NAMALWA (cell line): Measurements from ENCODE around the gene COASY.

Experiments
- DNase-seq: peaks from one replicate; pipeline ENCODE4 v3.0.0-alpha.2; 2015; ENCODE audit warnings: low spot score

Gene COASY

GRCh38 chr17:42561897-42562387 lies at the start of gene COASY:
Gene COASY (plus strand): TSS chr17:42562148. CDS start chr17:42562623, 475 bp downstream.
- DNase-seq: peak; percentile 96

DNA sequence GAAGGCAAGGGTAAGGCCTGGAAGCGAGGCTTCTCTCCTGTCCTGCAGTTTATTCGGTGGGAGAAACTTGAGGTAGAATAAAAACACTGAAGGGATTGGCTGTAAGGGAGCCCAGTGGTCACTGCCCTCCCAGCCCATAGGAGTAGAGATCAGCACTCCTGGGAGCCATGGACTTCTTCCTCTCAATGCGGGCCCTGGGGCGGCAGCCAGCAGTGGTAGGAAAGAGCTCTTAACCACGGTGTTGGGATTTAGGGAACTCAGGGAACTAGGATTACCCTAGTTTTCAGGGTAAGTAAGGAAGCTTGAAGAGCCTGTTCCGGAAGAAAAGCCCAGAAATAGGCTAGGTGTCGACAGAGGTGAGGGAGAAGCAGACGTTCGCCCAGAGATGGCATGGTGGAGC lies 49.7 kb upstream of the COASY start:
- DNase-seq: no peak

- DNase-seq: no peak
Observed at GRCh38 chr17:42512733-42513251, 49.2 kb upstream of the COASY start.

DNA sequence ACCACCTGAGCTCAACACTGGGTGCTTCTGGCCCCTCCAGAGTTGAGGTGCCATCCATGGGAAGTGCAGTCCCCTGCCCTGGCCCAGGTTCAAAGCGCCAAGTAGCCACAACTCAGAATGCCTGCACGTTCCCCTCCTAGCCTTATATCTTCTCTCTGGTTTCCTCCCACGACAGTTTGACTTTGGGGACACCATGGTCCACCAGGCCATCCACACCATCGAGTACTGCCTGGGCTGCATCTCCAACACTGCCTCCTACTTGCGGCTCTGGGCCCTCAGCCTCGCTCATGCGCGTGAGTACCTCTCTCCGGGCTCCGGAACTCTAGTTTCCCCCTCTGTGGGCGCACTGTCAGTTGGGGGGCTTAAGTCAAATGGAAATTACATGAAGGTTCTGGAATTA lies 48.3 kb upstream of the COASY start:
- DNase-seq: no peak

DNA sequence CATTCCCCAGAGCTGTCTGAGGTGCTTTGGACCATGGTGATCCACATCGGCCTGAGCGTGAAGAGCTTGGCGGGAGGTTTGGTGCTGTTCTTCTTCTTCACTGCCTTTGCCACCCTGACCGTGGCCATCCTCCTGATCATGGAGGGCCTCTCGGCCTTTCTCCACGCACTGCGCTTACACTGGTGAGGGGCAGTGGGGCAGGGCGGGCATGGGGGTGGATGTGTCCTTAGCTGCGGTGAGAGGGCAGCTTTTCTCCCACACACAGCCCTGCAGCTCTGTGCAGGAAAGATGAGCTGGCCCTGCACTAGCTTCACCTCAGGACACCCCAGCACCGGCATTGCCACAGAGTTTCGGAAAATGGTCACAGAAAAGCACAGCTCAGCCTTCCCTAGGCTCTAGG lies 47.7 kb upstream of the COASY start:
- no peak for DNase-seq

DNA sequence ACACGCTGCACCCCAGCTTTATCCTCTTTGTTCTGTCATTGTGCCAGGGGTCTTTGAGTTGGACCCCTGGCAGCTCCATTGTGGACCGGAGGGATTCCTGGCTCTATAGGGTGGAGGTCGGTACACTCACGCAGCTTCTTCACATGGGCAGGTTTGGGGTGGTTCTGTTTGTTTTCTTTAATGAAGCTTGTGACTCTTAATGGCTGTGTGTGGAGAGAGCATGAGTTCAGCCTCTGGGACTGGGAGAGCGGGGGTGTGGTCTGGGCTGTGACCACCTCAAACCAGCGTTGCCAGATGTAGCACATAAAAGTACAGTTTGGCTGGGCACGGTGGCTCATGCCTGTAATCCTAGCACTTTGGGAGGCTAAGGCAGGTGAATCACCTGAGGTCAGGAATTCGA lies 47.1 kb upstream of the COASY start:
- no peak for DNase-seq

GRCh38 chr17:42517516-42517915 lies 44.4 kb upstream of the COASY start:
- DNase-seq: peak; percentile 82

GRCh38 chr17:42518046-42518754 lies 43.7 kb upstream of the COASY start:
- no peak for DNase-seq

DNA sequence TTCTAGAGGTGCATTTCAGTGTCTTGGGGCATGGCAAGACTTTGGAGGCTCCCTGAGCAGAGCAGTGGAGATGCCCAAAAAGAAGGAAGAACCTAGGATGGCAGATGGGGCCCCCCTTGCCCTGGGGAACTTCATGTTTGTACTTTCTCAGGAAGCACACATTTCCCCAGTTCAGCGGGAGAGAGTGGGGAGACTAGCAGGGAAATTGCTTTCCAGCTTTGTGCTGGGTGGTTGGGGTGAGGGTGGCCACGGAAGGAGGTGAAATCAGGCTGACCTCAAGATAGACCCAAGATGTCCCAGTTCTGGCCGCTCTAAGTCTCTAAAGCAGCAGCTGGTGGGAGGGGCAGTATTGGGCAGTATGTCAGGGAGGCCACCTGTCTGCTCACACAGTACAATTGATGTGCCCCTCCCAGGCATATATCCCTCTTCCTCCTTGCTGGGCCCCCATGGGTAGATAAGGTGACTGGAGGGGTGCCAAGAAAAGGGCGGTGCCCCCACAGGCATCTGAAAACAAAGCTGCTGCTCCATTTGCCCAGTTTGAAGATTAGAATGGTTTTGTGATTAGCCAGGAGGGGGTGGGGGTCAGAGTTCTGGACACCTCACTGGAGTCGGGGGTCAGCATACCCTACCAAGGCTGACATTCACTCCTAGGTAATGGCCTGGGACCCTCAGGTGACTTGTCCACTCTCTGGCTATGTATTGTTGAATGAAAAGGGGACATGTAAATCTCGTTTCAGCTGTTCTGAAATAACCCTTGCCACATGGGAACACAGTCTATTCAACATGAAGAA lies 43.0 kb upstream of the COASY start:
- DNase-seq: no peak

GRCh38 chr17:42519546-42520491 lies 42.1 kb upstream of the COASY start:
- DNase-seq: no peak

- DNase-seq: peak; percentile 62
Observed at GRCh38 chr17:42520540-42520951, 41.4 kb upstream of the COASY start.

- no peak for DNase-seq
Observed at GRCh38 chr17:42521036-42521435, 40.9 kb upstream of the COASY start.

DNA sequence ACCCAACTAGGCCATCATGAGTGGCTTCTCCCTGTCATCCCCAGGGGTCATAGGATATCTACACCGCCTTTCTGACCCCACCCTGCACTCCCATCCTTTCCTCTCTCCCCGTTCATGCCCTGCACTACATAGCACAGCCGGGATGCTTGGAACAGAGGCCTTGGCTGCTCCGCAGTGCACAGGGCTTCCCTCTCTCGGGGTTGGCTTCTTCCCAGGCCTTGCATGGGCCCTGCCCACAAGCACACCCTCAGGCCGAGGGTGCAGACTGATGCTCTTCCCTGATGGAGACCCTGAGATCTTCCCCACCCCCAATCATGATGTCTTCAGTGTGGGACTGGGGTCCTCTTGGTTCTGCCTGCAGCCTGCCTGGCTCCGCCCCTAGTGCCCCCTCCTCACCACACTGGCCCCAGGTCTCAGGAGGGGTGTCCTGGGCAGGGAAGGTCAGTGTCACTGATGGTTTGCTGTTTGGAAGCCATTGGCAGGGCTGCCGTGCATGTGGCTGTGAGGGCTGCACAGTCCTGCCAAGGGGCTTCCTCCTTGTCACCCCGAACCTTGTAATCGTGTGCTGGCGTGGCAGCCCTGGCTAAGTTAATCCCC lies 40.2 kb upstream of the COASY start:
- no peak for DNase-seq

- DNase-seq: no peak
Observed at GRCh38 chr17:42522263-42522790, 39.6 kb upstream of the COASY start.

DNA sequence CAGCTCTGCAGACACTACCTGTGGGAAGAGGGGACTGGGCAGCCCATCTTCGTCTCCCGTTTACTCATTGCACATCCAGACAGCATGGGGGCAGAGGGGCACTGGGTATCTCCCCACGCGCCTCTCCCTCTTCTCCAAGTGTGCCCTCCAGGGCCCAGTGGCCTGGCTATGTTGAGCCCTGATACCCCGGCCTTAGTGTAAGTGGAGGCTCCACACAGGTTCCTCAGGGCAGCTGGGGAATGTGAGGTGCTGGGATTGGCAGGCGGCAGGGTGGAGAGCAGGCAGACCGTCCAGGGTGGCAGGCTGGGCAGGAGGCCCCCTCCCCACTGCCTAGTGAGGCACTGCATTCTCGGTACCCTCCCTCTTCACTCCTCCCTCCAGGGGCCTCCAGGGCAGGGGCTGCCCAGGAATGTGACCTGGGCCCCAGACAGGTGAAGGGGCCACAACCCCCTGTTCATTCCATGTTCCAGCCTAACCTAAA lies 39.1 kb upstream of the COASY start:
- no peak for DNase-seq

- DNase-seq: no peak
Observed at GRCh38 chr17:42525221-42525620, 36.7 kb upstream of the COASY start.

GRCh38 chr17:42526031-42526444 lies 35.9 kb upstream of the COASY start:
- no peak for DNase-seq

DNA sequence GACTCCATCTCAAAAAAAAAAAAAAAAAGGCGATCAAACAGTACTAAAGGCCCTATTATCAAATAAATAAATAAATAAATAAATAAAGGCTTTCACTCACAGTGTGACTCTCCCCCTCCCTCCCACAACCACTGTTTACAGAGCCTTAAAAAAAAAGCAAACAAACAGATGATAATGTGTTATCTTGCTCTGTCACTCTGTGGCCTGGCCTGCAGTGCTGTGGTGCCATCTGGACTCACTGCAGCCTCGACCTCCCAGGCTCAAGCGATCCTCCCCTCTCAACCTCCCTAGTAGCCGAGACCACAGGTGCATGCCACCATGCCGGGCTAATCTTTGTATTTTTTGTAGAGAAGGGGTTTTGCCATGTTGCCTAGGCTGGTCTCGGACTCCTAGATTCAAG lies 34.0 kb upstream of the COASY start:
- DNase-seq: no peak

GRCh38 chr17:42529061-42529460 lies 32.9 kb upstream of the COASY start:
- no peak for DNase-seq

- DNase-seq: no peak
Observed at GRCh38 chr17:42530952-42531454, 30.9 kb upstream of the COASY start.
